Transverse colon (tissue), 4 donors: ENCODE results near the gene CATSPER3. TPM values are rescaled to one million over a fixed set of nuclear protein-coding genes. Genes with fewer than 3 reads are reported as not detected.

ENCODE experiments used
- DNase-seq: peaks from one replicate; pipeline ENCODE4 v3.0.0-alpha.2; 2019
- H3K27ac ChIP-seq, 4 donors: fragments of 200-600 bp; sonication (generic); 2 replicates each; pipeline ENCODE4 v1.5.1; 2016 to 2018; ENCODE audit warnings: inconsistent platforms in 4 of 4
- H3K27me3 ChIP-seq: fragments of 200-600 bp; sonication (generic); 2 replicates; pipeline ENCODE4 v1.5.1; 2017; ENCODE audit warnings: inconsistent platforms
- H3K36me3 ChIP-seq, 4 donors: fragments of 200-600 bp; sonication (generic); 2 replicates each; pipeline ENCODE4 v1.5.1; 2017 to 2019; ENCODE audit warnings: inconsistent platforms in 4 of 4
- H3K4me1 ChIP-seq, 4 donors: fragments of 200-600 bp; sonication (generic); 2 replicates each; pipeline ENCODE4 v1.5.1; 2017 to 2020; ENCODE audit warnings: inconsistent platforms in 4 of 4
- H3K4me3 ChIP-seq, 4 donors: fragments of 200-600 bp; sonication (generic); 1 replicate in 1 of 4; 2 replicates in 3 of 4; pipeline versions ENCODE4 v1.5.1 to v1.6.1; 2017 to 2019; ENCODE audit warnings: inconsistent platforms in 4 of 4
- H3K9me3 ChIP-seq, 2 donors: fragments of 200-600 bp; sonication (generic); 2 replicates each; pipeline ENCODE4 v1.5.1; 2017 to 2019; ENCODE audit warnings: inconsistent platforms in 2 of 2
- CTCF ChIP-seq, 5 experiments: fragments of 200-600 bp in 3 of 5; fragments of 450-650 bp in 2 of 5; sonication (generic) in 3 of 5; IDR thresholded peaks; 1 replicate in 2 of 5; 2 replicates in 3 of 5; pipeline ENCODE4 v1.5.1; 2016 to 2017; ENCODE audit warnings: antibody characterized with exemption in 5 of 5, inconsistent platforms in 3 of 5, mild to moderate bottlenecking in 2 of 5, moderate library complexity in 1 of 5
- EP300 ChIP-seq: sonication (generic); formaldehyde crosslinking; IDR thresholded peaks from one replicate; pipeline ENCODE4 v1.6.1; 2017; ENCODE audit warnings: antibody characterized with exemption, low read depth
- POLR2A ChIP-seq: fragments of 450-650 bp; IDR thresholded peaks from one replicate; pipeline ENCODE4 v1.6.1; 2016; ENCODE audit warnings: antibody characterized with exemption, mild to moderate bottlenecking, moderate library complexity
- POLR2AphosphoS5 ChIP-seq, 3 donors: sonication (generic); formaldehyde crosslinking; IDR thresholded peaks; one replicate each; pipeline ENCODE4 v1.6.1; 2016; ENCODE audit warnings: antibody characterized with exemption in 3 of 3
- WGBS, 2 donors: methylation state at CpG; one replicate each; pipeline ENCODE4 v1.1.5; 2018; ENCODE audit warnings: low coverage in 1 of 2; 5-methylcytosine and 5-hydroxymethylcytosine counted together
- in situ Hi-C, 4 donors: fragments of 200-750 bp; cut with MboI; loops; one replicate each; pipeline versions ENCODE4 v1.15.0 to v1.15.1; 2017; ENCODE audit warnings: low sequenced_read_pairs in 3 of 4, low pct_ligation_motif_present in 1 of 4, low pct_unique_long_range_greater_than_20kb in 1 of 4
- intact Hi-C: fragments of 100-400 bp; cut with DNase I; formaldehyde crosslinking; loops from one replicate; pipeline ENCODE4 v1.15.1; 2023; ENCODE audit warnings: low total_unique reads
- total RNA-seq, 4 donors: library from RNA; depleted of rRNA; stranded (reverse); fragments of >200 nt; gene quantifications; one replicate each; pipeline ENCODE4 v1.1.0, GENCODE V29; 2016

CATSPER3 gene
- total RNA-seq, 4 donors from 2014 or later, result 0.32 to 4.1 (median 1.1) TPM; not detected in 1

DNA sequence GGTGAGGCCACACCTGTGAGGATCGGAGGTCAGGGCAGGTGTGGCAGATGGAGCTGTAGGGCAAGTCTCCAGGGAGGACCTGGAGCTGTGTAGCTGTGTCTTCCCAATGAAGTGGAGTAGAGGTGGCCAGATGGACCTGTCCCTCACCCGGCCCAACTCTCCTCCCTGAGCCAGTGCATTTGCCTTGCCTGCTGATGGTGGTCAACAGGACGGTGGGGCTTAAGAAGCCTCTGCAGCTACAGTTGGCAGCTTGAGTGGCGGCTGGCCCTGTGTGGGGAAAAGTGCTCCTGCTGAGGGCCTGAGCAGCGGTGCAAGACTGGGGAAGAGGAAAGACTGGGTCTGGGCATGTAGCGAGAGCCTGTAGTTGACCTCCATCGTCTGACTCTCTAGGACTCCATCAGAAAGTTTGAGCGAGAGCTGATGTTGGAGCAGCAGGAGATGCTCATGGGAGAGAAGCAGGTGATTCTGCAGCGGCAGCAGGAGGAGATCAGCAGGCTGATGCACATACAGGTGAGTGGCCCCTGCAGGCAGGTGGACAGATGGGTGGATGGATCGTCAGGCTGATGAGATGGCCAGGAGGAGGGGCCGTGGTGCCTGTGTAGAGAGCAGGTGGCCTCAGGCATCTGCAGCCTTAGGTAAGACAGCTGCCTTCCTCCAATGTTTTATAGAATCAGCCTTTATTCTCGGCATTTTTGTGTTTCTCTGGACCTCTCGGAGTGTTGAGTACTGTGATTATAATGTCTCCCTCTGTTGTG is 41.5 kb downstream of the CATSPER3 start:
- DNase-seq, result no peak
- intact Hi-C loops (no loop called here), in situ Hi-C loops (no loop called here)
- no peaks in the 10 kb centered on the region for H3K9me3 ChIP-seq
- no peaks in the 10 kb centered on the region for H3K36me3 ChIP-seq
- H3K4me1 ChIP-seq, result peaks cover 0 to 6% (median under 1%) of the 10 kb centered on the region in 4 donors
- no peak overlapping the region for H3K4me3 ChIP-seq
- no peak overlapping the region for H3K27ac ChIP-seq
- WGBS, 2 donors, result 85% methylated on average over 13 of the region's 13 CpGs; no CpG with 5 or more reads in 1 of the 2 donors
- no peak for TF ChIP-seq CTCF (IDR thresholded peaks at IDR 0.05)
- no peak for TF ChIP-seq POLR2AphosphoS5 (IDR thresholded peaks at IDR 0.05)
- no peak for TF ChIP-seq EP300
- no peak for TF ChIP-seq POLR2A
- no peaks in the 10 kb centered on the region for H3K27me3 ChIP-seq

DNA sequence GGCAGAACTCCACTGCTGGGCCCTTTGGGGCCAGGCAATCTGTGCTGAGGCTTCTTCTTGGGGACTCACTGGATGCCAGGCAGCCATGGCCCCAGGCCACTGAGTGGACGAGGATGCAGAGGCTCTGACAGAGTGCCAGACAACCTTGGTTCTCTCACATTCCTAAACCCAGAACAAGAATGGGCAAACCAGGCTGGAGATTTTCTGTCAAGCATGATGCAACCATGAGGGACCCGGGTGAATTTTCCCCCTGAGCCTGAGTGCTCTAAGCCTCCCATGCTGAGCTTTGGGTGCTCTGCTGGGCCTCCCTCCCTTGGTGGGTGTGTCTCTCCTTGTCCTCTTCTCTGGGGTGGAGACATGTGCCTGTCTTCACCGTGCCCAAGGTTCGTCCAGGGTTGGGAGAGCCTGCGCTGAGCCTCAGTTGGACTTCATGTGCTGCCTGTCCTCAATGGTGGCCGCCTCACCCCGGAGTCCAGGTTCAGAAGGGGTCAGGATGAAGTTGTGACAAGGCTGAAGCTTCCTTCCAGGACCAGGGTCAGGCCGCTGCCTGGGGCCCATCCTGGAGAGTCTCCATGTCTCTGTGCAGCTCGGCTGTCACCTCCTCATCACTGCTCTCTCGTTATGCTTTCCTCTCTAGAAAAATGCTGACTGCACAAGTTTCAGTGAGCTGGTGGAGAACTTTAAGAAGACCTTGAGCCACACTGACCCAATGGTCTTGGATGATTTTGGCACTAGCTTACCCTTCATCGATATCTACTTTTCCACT is 42.2 kb downstream of the CATSPER3 start:
- WGBS, 2 donors, result 95 to 100% methylated on average over 1 to 11 of the region's 11 CpGs
- DNase-seq, result no peak

GRCh38 chr5:135010502-135011354 is 43.0 kb downstream of the CATSPER3 start:
- intact Hi-C loops (no loop called here), in situ Hi-C loops (no loop called here)
- H3K27ac ChIP-seq, result no peak overlapping the region
- TF ChIP-seq CTCF (IDR thresholded peaks at IDR 0.05) (peak in 2 of 5 experiments; percentile 8 to 9), EP300 (no peak)
- no peaks in the 10 kb centered on the region for H3K9me3 ChIP-seq
- WGBS, 2 donors, result 76% methylated on average over 3 of the region's 3 CpGs; no CpG with 5 or more reads in 1 of the 2 donors
- no peak for DNase-seq
- H3K4me3 ChIP-seq, result no peak overlapping the region
- H3K36me3 ChIP-seq, result no peaks in the 10 kb centered on the region
- H3K4me1 ChIP-seq, result peaks cover 0 to 7% (median 3%) of the 10 kb centered on the region in 4 donors
- no peaks in the 10 kb centered on the region for H3K27me3 ChIP-seq

More for the DNA sequence above, 42.2 kb downstream of the CATSPER3 start:
- H3K27ac ChIP-seq, result no peak overlapping the region
- H3K4me3 ChIP-seq, result no peak overlapping the region
- no peaks in the 10 kb centered on the region for H3K9me3 ChIP-seq
- in situ Hi-C loops (no loop called here), intact Hi-C loops (no loop called here)
- no peaks in the 10 kb centered on the region for H3K36me3 ChIP-seq
- TF ChIP-seq CTCF (IDR thresholded peaks at IDR 0.05) (no peak), EP300 (no peak), POLR2AphosphoS5 (IDR thresholded peaks at IDR 0.05) (no peak), POLR2A (no peak)
- H3K27me3 ChIP-seq, result no peaks in the 10 kb centered on the region
- H3K4me1 ChIP-seq, result peaks cover 0 to 7% (median 3%) of the 10 kb centered on the region in 4 donors
